ENCODE results near the gene PRKCE.
A peak's percentile ranks its signal among the peaks of the same experiment; 100 is the strongest.

PRKCE gene

GRCh38 chr2:45651415-45652089 lies at the start of gene PRKCE:
PRKCE (plus strand) TSS chr2:45651675.
- peak; percentile 14 for DNase-seq

GRCh38 chr2:45602624-45603023 lies 48.9 kb upstream of the PRKCE start:
- DNase-seq: no peak

DNA sequence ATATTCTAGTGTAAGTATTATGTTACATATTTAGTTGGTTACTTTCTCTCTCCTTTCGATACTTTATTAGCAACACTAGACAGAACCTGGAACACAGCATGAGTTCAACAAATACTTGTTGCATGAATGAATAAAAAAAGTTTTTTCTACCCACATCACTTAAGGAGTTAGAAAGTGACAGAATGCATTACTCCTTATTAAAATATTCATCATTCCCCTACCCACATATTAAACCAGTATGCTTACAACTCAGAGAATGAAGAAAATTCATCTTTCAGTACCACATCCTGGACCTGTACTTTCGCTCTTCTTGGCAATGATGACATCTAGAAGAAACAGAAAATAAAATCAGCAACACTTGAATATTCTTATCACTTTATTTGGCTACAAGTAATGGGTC lies 46.4 kb upstream of the PRKCE start:
- DNase-seq: no peak

GRCh38 chr2:45606796-45607195 lies 44.7 kb upstream of the PRKCE start:
- no peak for DNase-seq

DNA sequence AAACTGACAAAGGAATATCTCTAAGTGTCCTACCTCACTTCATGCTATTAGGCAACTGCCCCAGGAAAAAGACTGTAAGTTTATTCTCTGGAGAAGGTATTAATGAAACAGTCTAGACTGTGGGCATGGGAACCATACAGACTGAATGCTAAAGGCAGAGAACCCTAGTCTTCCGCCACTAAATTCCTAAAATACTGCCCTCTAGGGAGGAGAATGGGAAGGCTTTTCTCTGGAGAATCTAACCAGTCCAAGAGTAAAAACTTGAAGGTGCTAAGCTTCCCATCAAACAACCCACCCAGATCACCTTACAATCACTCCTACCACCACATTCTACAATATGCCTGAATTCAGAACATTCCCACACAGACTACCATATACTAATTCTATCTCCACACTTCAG lies 43.8 kb upstream of the PRKCE start:
- DNase-seq: no peak

- DNase-seq: peak; percentile 55
These were observed 41.0 kb upstream of the PRKCE start for GRCh38 chr2:45610281-45611019.

DNA sequence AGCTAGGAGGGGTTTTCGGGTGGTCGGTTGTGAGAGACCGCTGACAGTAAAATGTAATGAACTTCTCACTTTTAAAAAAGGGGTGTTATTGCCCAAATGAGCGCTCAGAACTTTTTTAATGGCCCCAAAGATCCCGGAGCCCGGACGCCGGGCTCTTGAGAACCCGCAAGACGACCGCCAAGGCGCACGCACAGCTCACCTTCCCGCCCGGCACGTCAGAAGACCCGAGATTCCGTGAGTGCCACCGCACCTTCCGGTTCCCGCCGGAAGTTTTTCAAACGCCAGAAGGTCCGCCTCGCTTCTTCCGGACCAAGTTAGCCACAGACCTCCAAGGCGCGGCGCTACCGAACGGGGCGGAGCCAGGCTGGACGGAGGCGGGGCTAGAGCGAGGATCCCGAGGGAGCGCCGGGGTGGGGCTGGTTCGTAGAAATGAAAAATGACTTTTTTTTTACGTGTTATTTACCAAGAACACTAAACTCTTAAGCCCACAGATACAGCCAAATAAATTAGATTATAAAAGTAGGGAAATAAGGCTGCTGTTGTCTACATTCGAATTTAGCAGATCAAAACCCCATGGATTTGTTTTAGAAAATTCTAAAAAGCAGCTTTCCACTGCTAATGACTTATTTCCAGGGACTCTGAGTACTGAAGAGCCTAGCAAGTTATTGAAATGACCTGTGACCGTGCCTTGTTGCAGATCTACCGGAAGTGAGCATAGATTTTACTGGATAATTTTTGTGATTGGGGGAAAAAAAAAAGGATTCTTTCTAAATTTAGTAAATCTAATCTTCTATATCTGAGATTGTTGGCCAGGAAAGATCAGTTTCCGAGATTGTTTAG lies 40.2 kb upstream of the PRKCE start, which contains the start of gene SRBD1:
Gene SRBD1, minus strand, starts transcription at position 248 of the 840 bp plus-strand sequence. CDS start 5,826 bp downstream, outside the sequence.
- peak; percentile 88 for DNase-seq

GRCh38 chr2:45612285-45612684 lies 39.2 kb upstream of the PRKCE start:
- DNase-seq: no peak

- DNase-seq: no peak
These were observed 38.7 kb upstream of the PRKCE start for GRCh38 chr2:45612731-45613130.

DNA sequence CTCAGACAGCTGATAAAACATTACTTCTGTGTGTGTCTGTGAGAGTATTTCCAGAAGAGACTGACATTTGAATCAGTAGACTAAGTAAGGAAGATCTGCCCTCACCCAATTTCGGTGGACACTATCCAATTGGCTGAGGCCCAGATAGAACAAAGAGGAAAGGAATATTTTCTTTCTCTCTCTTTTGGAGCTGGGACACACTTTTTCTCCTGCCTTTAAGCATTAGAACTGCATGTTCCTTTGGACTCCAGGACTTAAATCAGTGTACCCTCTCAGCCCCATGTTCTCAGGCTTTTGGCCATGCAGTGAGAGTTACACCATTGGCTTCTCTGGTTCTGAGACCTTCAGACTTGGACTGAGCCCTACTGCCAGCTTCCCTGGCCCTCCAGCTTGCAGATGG lies 37.1 kb upstream of the PRKCE start:
- DNase-seq: no peak

DNA sequence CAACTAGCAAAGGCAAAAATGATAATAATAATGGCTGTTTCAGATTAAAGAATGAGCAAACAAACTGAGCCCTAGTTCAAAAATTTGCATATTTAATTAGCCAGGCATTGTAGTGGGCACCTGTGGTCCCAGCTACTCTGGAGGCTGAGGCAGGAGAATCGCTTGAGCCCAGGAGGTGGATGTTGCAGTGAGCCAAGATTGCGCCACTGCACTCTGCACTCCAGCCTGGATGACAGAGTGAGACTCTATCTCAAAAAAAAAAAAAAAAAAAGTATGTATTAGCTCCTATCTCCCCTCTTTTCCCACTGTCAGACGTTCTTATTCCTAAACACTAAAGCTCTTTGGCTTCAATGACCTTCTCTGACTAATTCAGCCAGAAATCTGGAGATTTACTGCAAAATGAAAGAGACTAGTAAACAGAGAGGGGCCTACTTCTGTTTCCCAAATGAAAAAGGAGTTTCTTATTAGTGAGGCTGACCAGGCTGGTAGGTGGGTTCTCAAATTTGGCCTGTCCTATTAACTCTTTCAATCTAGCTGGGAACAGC lies 36.5 kb upstream of the PRKCE start:
- no peak for DNase-seq

- DNase-seq: no peak
These were observed 34.6 kb upstream of the PRKCE start for GRCh38 chr2:45616658-45617411.

GRCh38 chr2:45617496-45617895 lies 34.0 kb upstream of the PRKCE start:
- no peak for DNase-seq

DNA sequence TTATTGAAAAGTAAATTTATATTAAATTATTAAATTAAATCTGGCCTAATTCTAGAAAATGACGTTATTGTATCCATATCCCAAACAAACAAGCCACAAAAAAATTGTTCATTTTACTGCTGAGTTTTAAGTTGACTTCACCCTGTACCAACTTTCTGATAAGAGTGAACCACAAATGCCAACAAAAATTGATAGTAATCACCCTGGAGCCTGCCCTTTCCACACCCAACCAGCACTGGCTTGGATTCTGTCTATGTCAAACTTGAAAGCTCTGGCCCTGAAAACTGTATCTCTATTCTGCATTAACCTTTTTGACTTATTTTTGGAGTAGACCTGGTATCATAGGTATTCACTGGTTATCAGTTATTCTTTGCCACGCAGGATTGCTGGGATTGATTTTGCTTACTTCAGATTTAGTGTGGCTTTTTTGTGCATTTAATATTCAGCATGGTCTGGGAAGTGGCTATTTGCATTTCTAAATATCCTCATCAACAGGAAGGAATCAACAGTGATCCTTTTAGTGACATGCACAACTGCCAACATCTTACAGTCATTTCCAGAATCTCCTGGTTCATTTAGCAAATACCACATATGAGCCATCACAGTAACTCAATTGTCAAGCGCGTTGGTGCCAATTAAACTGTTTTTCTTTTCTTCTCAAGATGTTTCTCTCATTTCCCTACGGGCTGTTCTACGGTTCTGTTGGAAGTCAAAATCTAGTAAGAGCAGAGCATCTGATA lies 29.0 kb upstream of the PRKCE start:
- no peak for DNase-seq

GRCh38 chr2:45623098-45623497 lies 28.4 kb upstream of the PRKCE start:
- no peak for DNase-seq

DNA sequence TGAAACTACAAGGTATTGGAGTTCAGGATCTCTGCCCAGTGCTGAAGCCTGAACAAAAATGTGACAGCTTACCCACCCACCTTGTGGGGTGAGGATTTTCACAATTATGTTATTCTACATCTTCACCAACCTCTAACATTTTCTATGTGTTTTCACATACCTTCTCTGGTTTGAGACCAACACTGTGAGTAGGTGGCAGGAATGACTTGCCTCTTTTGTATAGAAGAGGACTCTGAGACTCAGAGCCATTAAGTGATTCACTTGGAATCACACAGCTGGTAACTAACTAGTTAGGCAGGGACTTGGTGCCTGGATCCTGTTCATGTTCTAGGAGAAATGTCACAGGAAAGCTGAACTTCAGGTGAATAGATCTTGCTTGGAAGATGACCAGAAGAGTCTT lies 25.7 kb upstream of the PRKCE start:
- DNase-seq: no peak

DNA sequence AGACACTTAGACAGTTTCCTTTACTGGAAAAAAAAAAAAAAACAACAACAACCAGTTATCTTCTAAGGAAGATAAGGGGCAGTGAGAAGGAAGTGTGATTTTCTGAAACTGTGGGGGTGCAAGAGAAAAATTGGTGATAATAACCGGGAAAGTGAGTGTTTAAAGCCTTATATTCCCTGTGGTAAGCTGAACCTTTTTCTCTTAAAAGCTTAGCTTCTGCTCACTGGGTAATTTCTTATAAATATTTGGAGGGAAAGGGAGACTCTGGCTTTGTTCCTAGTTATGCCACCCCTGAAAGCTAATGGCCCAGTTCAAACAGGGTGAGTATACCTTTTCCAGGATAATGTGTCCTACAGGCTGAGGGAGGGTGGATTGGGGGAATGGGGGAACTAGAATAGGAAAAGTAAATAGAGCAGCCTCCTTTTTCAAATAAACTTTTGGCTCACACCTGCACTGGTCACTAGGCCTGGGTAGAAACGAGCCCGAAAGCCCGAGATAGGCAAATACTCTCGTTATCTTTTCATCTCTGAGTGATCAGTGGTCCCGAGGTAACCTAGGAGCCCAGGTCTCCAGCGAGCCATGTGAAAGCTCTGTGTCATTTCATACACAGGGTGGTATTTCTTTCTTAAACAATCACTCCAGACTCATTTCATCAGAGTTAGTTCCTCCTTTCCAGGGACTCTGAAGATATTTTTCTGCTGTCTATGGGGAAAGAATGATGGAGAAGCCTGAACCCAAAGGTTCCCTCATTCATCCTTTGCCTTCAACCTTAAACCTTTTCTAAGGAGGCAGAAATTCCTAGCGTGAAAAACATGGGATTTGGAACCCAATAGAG lies 24.9 kb upstream of the PRKCE start:
- DNase-seq: no peak

- DNase-seq: no peak
These were observed 23.6 kb upstream of the PRKCE start for GRCh38 chr2:45627911-45628310.

- no peak for DNase-seq
These were observed 21.5 kb upstream of the PRKCE start for GRCh38 chr2:45629971-45630370.

DNA sequence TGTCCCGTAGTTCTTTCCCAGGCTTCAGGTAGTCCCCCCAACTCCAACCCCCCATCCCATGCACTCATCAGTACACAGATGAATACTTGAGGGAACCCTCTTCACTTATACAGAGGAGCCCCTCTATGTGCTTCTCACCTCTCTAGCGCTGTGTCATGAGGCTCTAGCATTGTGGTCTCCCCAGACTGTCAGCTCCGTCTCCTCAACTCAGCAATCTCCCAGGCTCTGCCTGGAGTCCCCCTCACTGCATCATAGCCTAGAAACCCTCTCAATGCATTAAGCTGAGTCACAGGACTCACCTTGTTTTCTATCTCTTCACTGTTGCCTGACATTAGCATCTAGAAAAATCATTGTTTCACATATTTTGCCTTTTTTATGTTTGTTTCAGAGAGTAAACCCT lies 20.2 kb upstream of the PRKCE start:
- DNase-seq: no peak

DNA sequence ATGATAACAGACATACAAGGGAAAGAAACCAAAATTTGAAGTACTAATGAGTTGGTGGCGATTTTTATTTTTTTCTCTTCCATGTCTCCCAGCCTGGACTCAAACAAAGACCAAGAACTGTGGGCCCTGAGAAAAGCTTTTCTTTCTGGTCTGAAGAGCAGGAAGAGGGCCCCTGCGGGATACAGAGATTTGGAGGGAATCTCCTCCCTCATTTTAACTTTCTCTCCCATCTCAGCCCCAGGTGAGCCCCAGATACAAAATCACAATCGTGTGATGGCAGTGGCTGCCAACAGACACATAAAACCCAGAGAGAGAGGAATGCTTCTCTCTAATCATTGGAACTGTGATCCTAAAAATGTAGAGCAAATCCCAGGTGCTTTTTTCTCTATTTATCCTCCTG lies 19.5 kb upstream of the PRKCE start:
- no peak for DNase-seq
